Cardiac muscle cell (in vitro differentiated cells and primary cell): ENCODE measurements around the gene WNT1. TPM values are rescaled to one million over a fixed set of nuclear protein-coding genes. Genes with fewer than 3 reads are reported as not detected.

Source experiments
- DNase-seq, 2 donors: peaks; one replicate each; pipeline versions ENCODE4 v3.0.0 to v3.0.0-alpha.2; 2010 to 2017; ENCODE audit warnings: low read depth in 1 of 2, low spot score in 1 of 2
- H3K27ac ChIP-seq: fragments of 200-600 bp; sonication (generic); 2 replicates; pipeline ENCODE4 v1.5.1; 2016
- H3K27me3 ChIP-seq: fragments of 200-600 bp; sonication (generic); 2 replicates; pipeline ENCODE4 v1.6.0; 2016; ENCODE audit warnings: control low read depth
- H3K36me3 ChIP-seq: fragments of 200-600 bp; sonication (generic); 2 replicates; pipeline ENCODE4 v1.5.1; 2016; ENCODE audit warnings: control low read depth
- H3K4me1 ChIP-seq: fragments of 200-600 bp; sonication (generic); 2 replicates; pipeline ENCODE4 v1.8.1; 2017; ENCODE audit warnings: low read depth, mild to moderate bottlenecking, mixed run types
- H3K4me3 ChIP-seq: fragments of 200-600 bp; sonication (generic); 2 replicates; pipeline ENCODE4 v1.5.1; 2016; ENCODE audit warnings: mild to moderate bottlenecking
- H3K9me3 ChIP-seq: fragments of 200-600 bp; sonication (generic); 2 replicates; pipeline ENCODE4 v1.5.1; 2017; ENCODE audit warnings: low read depth, mild to moderate bottlenecking, control low read depth
- polyA plus RNA-seq: library from polyadenylated mRNA; unstranded; fragments of >200 nt; fragmentation: Nextera tagmentation; extraction: Ambion mirVana; gene quantifications from 2 replicates; pipeline ENCODE4 v1.2.1, GENCODE V29; 2016
- total RNA-seq: library from RNA; depleted of rRNA; stranded (reverse); fragments of >200 nt; gene quantifications from 2 replicates; pipeline ENCODE4 v1.2.3, GENCODE V29; 2016
- TF ChIP-seq, protein P1 (sequence below): IDR thresholded peaks from 2 replicates; pipeline ENCODE4 v1.5.1; 2012; ENCODE audit warnings: low read depth, mild to moderate bottlenecking, low read length

The WNT1 gene
- total and polyA plus RNA-seq, 2 experiments from 2014 or later, result not detected

DNA sequence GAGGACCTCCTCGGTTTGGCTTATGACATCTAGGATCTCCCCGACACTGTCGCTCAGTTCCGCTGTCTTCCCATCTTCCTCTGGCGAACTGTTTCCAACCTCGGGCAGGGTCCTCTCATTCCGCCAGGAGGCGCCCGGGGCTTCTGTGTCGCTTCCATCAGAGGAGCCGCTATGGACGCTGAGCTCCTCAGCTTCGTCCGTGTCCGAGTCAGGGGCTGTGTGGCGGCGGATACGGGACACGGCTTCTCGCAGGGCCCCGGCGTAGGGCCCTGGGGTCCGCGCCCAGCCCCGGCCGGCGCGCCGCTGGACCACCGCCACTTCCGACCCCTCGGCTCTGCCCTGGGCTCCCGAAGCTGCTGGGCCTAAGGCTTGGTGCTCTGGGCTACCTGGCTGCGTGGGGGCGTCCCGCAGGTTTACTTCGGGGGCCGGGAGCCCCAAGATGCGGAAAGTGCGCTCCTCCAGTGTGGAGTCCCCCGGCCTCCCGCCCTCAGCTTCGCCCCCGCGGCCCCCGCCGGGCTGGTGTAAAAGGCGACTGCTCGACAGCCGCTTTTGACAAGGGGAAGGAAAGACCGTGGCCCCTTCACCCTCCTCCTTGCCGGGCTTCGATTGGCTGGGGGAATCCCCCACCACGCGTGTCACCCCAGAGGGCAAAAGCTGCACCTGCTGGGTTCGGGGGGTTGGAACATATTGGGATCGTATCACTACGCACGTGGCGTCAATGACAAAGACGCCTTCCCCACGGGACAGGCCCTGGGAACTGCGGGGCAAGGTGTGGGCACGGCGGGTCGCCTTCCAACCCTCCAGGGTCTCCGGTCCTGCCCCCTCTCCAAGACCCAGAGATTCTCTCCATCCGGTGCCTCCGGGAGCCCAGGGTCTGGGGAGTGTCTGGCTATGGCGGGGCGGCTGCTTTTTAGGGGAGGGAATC lies 18.9 kb downstream of the WNT1 start:
- H3K27ac ChIP-seq, result no peak overlapping the region
- H3K27me3 ChIP-seq, result peaks cover 54% of the 10 kb centered on the region
- TF ChIP-seq, protein P1, sequence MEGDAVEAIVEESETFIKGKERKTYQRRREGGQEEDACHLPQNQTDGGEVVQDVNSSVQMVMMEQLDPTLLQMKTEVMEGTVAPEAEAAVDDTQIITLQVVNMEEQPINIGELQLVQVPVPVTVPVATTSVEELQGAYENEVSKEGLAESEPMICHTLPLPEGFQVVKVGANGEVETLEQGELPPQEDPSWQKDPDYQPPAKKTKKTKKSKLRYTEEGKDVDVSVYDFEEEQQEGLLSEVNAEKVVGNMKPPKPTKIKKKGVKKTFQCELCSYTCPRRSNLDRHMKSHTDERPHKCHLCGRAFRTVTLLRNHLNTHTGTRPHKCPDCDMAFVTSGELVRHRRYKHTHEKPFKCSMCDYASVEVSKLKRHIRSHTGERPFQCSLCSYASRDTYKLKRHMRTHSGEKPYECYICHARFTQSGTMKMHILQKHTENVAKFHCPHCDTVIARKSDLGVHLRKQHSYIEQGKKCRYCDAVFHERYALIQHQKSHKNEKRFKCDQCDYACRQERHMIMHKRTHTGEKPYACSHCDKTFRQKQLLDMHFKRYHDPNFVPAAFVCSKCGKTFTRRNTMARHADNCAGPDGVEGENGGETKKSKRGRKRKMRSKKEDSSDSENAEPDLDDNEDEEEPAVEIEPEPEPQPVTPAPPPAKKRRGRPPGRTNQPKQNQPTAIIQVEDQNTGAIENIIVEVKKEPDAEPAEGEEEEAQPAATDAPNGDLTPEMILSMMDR, result peak; percentile 92
- H3K4me1 ChIP-seq, result peaks cover 13% of the 10 kb centered on the region
- peak; percentile 73 to 92 for DNase-seq
- H3K4me3 ChIP-seq, result peak overlapping the region; percentile 27
- no peaks in the 10 kb centered on the region for H3K9me3 ChIP-seq
- no peaks in the 10 kb centered on the region for H3K36me3 ChIP-seq

DNA sequence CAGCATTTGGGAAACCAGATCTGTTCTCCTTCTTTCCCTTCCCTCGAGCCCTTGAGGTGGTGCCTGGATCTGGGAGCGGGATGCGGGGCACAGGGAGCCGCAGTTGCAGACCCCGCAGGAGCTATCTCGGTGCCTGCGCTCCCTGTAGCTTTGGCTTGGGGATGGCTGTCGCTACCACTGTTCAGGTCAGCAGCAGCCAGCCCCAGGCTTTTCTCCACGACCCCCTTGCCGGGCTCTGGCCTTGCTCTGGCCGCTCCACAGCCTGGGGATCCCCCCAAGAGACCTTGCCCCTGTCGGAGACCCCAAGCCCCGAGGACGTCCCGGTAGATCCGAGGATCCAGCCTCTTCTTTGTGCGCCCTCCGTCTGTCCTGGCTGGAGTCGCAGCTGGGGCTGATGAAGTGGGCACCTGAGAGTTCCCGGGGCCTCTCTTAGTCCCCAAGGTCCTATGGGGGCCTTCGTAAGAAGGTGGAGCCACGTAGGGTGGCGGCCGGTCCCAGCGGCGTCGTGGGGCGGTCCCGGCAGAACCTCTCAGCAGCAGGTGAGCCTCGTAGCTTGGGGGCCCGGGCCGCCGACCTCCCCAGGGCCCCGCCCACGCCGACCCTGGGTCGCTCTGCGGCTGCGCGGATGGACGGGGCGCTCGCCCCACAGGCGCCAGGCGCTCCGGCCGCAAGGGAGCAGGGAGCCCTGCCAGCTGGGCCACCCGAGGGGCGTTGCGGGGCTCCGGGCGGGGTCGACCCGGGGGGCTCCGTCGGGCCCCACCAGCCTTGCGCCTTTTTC lies 19.8 kb downstream of the WNT1 start:
- Histone ChIP-seq H3K4me3 (peak overlapping the region; percentile 27), H3K27me3 (peaks cover 54% of the 10 kb centered on the region), H3K36me3 (no peaks in the 10 kb centered on the region), H3K9me3 (no peaks in the 10 kb centered on the region), H3K4me1 (peaks cover 13% of the 10 kb centered on the region), H3K27ac (no peak overlapping the region)
- TF ChIP-seq, protein P1, result no peak
- no peak for DNase-seq

DNA sequence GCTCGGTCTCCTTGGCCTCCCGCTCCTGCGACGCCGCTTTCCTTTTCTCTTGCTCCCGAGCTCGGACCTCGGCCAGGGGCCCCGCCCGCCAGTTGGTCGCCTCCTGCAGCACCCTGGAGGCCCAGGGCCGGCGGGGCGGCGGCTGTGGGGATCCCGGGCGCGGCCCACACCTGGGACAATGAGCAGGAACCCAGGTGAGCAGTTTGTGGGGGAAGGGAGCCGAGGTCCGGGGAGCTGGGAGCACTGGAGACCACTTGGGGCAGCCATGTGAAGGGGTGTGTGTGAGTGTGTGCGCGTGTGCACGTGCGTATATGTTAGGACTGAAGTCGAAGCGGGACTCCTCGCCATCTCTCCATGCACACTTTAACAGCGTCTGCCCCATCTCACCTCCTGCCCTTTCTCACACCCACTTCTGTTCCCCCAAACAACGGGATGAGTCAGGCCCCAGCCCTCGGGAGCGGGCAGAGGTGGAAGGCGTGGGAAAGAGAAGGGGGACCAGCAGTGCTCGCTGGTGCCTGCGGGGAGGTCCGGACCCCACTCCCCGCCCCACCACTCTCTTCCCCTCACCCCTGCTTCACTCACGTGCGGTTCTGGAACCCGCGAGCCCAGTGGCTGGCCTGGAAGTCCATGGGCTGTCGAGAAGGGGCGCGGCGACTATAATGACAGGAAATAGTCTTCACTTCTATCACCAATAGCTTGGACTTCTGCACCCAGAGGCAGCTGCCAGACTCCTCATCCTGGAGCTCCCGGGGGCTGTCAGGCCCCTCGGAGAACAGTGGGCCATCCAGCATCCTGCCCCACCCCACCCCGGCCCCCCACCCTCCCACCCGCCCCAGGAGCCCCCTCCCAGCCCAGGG lies 20.6 kb downstream of the WNT1 start:
- DNase-seq, result peak in 1 of 2 donors; percentile 19
- Histone ChIP-seq H3K9me3 (no peaks in the 10 kb centered on the region), H3K4me1 (peaks cover 13% of the 10 kb centered on the region), H3K36me3 (no peaks in the 10 kb centered on the region), H3K27me3 (peaks cover 49% of the 10 kb centered on the region), H3K27ac (no peak overlapping the region), H3K4me3 (peak overlapping the region; percentile 27)
- TF ChIP-seq, protein P1, result no peak

DNA sequence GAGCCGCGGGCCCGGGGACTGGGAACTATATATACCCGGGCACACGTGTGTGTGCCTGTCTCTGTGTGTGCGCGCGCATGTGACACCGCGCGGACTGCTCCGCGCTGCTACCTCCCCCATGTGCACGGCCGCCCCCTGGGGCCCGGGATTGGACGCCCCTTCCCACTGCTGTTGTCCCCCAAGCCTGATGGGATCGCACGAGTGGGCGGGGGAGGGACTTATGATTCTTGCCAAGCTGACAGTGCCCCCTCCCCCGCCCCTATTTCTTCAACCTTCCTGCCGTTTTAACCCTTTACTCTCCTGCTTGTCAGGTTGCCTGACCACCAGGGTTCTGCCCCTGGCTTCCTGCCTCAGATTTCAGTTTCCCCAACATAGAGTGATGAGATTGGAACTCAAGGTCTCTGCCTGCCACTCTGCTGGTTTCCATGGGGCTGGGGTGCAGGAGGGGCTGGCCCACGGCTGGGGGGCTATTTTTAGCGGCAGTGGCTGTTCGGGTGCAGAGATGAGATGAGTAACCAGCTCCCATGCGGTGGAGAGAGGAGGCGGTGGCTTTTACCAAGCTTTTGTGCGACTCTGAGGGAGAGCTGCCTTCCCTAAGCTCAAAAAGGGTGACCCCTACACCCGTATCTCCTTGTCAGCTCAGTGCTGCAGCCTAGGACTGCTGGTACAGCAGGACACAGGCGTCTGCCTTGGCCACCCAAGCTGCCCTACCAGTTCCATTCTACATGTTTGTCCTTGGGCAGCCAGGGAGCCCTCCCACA lies 21.4 kb downstream of the WNT1 start, which contains the start of gene DDN:
TSS of gene DDN (minus strand) at position 5 of the 761 bp plus-strand sequence. CDS start 88 bp downstream, outside the sequence.
- peak; percentile 37 to 83 for DNase-seq
- TF ChIP-seq, protein P1, result no peak
- H3K27ac ChIP-seq, result peak within 1 kb of the TSS; percentile 45
- no peaks in the 10 kb centered on the region for H3K9me3 ChIP-seq
- peak within 1 kb of the TSS; percentile 27 for H3K4me3 ChIP-seq
- H3K36me3 ChIP-seq, result peaks cover 3% of the 10 kb centered on the region
- peaks cover 41% of the 10 kb centered on the region for H3K27me3 ChIP-seq
- peaks cover 13% of the 10 kb centered on the region for H3K4me1 ChIP-seq
